Peyer's patch (tissue), 4 donors: ENCODE measurements around the gene C1QC.
"Not testable (repeated sequence)": the region's sequence is repeated elsewhere in the genome, so short reads cannot be mapped to it uniquely, and the experiment has no call there.

Experiments used
- POLR2A ChIP-seq, 2 donors: fragments of 450-650 bp; IDR thresholded peaks; one replicate each; pipeline ENCODE4 v1.5.1; 2017; ENCODE audit warnings: antibody characterized with exemption in 2 of 2, mild to moderate bottlenecking in 2 of 2, moderate library complexity in 2 of 2
- TF ChIP-seq, protein P1 (sequence below), 6 experiments: fragments of 450-650 bp in 4 of 6; fragments of 200-600 bp in 2 of 6; sonication (generic) in 1 of 6; IDR thresholded peaks; one replicate each; pipeline ENCODE4 v1.5.1; 2017 to 2019; ENCODE audit warnings: antibody characterized with exemption in 6 of 6, mild to moderate bottlenecking in 3 of 6, moderate library complexity in 1 of 6

- not testable (repeated sequence) for TF ChIP-seq POLR2A (IDR thresholded peaks at IDR 0.05)
- TF ChIP-seq, protein P1, sequence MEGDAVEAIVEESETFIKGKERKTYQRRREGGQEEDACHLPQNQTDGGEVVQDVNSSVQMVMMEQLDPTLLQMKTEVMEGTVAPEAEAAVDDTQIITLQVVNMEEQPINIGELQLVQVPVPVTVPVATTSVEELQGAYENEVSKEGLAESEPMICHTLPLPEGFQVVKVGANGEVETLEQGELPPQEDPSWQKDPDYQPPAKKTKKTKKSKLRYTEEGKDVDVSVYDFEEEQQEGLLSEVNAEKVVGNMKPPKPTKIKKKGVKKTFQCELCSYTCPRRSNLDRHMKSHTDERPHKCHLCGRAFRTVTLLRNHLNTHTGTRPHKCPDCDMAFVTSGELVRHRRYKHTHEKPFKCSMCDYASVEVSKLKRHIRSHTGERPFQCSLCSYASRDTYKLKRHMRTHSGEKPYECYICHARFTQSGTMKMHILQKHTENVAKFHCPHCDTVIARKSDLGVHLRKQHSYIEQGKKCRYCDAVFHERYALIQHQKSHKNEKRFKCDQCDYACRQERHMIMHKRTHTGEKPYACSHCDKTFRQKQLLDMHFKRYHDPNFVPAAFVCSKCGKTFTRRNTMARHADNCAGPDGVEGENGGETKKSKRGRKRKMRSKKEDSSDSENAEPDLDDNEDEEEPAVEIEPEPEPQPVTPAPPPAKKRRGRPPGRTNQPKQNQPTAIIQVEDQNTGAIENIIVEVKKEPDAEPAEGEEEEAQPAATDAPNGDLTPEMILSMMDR (IDR thresholded peaks at IDR 0.05) = not testable (repeated sequence)
Measured at GRCh38 chr1:22668840-22669239, 25.4 kb downstream of the C1QC start.
